B cell (primary cell): ENCODE results near the gene SIGLEC6. TPM values are rescaled to one million over a fixed set of nuclear protein-coding genes. Genes with fewer than 3 reads are reported as not detected.
A peak's percentile ranks its signal among the peaks of the same experiment; 100 is the strongest.

ENCODE experiments used
- ATAC-seq: fragments of 200-7000 bp; cut with Tn5 transposase; one replicate; pipeline ENCODE4 v1.10.0; 2021; ENCODE audit warnings: low read depth, mild to moderate bottlenecking, moderate number of reproducible peaks, moderate library complexity
- CTCF ChIA-PET: fragments of 350-600 bp; sonication (Branson Sonifier 250); formaldehyde crosslinking; loops from one replicate; lab custom pipeline; 2021; ENCODE audit warnings: antibody characterized with exemption, inconsistent platforms; lab: Charles Lee
- POLR2A ChIA-PET: fragments of 350-600 bp; sonication (Branson Sonifier 250); formaldehyde crosslinking; loops from one replicate; lab custom pipeline; 2021; ENCODE audit warnings: antibody characterized with exemption; lab: Charles Lee
- DNase-seq: peaks from one replicate; pipeline ENCODE4 v3.0.0; 2013
- H2AFZ ChIP-seq: 2 replicates; pipeline ENCODE4 v1.6.1; 2012; ENCODE audit warnings: mild to moderate bottlenecking, low read depth, low read length; ENCODE audit not compliant: insufficient read depth, poor library complexity, severe bottlenecking
- H3K27ac ChIP-seq, 2 donors: 1 replicate in 1 of 2; 2 replicates in 1 of 2; pipeline ENCODE4 v1.5.1; 2012 to 2013; ENCODE audit warnings: low read length in 2 of 2, mild to moderate bottlenecking in 2 of 2, moderate library complexity in 1 of 2
- H3K27me3 ChIP-seq, 4 experiments: fragments of 200-600 bp in 1 of 4; sonication (generic) in 1 of 4; replicated peaks in 1 of 4; 1 replicate in 2 of 4; 2 replicates in 2 of 4; pipeline versions ENCODE4 v1.6.1 to v1.7.0; 2013 to 2016; ENCODE audit warnings: low read length in 3 of 4, mild to moderate bottlenecking in 2 of 4, mixed read lengths in 1 of 4, moderate library complexity in 1 of 4; ENCODE audit not compliant: insufficient read depth in 4 of 4, control insufficient read depth in 3 of 4; ENCODE audit errors: control extremely low read depth in 1 of 4
- H3K36me3 ChIP-seq, 2 experiments: replicated peaks in 1 of 2; 1 replicate in 1 of 2; 2 replicates in 1 of 2; pipeline versions ENCODE4 v1.6.1 to v1.7.1; 2013; ENCODE audit warnings: low read length in 1 of 2; ENCODE audit not compliant: insufficient read depth in 2 of 2, control insufficient read depth in 1 of 2; ENCODE audit errors: control extremely low read depth in 1 of 2, extremely low read depth in 1 of 2
- H3K4me1 ChIP-seq, 2 donors: fragments of 200-600 bp in 1 of 2; sonication (generic) in 1 of 2; 1 replicate in 1 of 2; 2 replicates in 1 of 2; pipeline versions ENCODE4 v1.5.1 to v1.6.1; 2013 to 2017; ENCODE audit warnings: low read length in 2 of 2; ENCODE audit not compliant: control insufficient read depth in 2 of 2, insufficient read depth in 2 of 2
- H3K4me2 ChIP-seq: replicated peaks from 2 replicates; pipeline ENCODE3; 2012; ENCODE audit warnings: mild to moderate bottlenecking, low read depth, low read length; ENCODE audit not compliant: poor library complexity, severe bottlenecking
- H3K4me3 ChIP-seq, 5 experiments: fragments of 200-600 bp in 1 of 5; sonication (generic) in 1 of 5; 1 replicate in 3 of 5; 2 replicates in 2 of 5; pipeline versions ENCODE4 v1.5.1 to v1.7.0; 2011 to 2016; ENCODE audit warnings: low read length in 4 of 5, mild to moderate bottlenecking in 4 of 5, low read depth in 2 of 5, control low read depth in 1 of 5, moderate library complexity in 1 of 5; ENCODE audit not compliant: insufficient read depth in 1 of 5; ENCODE audit errors: control extremely low read depth in 1 of 5, extremely low read depth in 1 of 5
- H3K79me2 ChIP-seq: fragments of 200-600 bp; sonication (generic); one replicate; pipeline ENCODE4 v1.6.0; 2016; ENCODE audit warnings: low read length; ENCODE audit not compliant: control insufficient read depth, insufficient read depth
- H3K9ac ChIP-seq: fragments of 200-600 bp; sonication (generic); 2 replicates; pipeline ENCODE4 v1.6.1; 2017; ENCODE audit warnings: mild to moderate bottlenecking, low read length, moderate library complexity
- H3K9me3 ChIP-seq, 3 donors: one replicate each; pipeline versions ENCODE4 v1.6.1 to v1.7.1; 2013; ENCODE audit warnings: low read length in 2 of 3; ENCODE audit not compliant: control insufficient read depth in 2 of 3, insufficient read depth in 1 of 3; ENCODE audit errors: control extremely low read depth in 1 of 3
- H4K20me1 ChIP-seq: 2 replicates; pipeline ENCODE4 v1.6.0; 2012; ENCODE audit warnings: mild to moderate bottlenecking, low read length; ENCODE audit not compliant: insufficient read depth, control insufficient read depth, poor library complexity, severe bottlenecking
- H3K27ac Mint-ChIP-seq: one replicate; pipeline ENCODE4 v1.8.0; 2021; ENCODE audit warnings: mixed read lengths
- H3K27me3 Mint-ChIP-seq: one replicate; pipeline ENCODE4 v1.8.0; 2021; ENCODE audit warnings: mixed read lengths
- H3K4me1 Mint-ChIP-seq: one replicate; pipeline ENCODE4 v1.8.0; 2021; ENCODE audit warnings: mixed read lengths
- H3K4me3 Mint-ChIP-seq: one replicate; pipeline ENCODE4 v1.8.0; 2021; ENCODE audit warnings: mixed read lengths
- H3K9me3 Mint-ChIP-seq: one replicate; pipeline ENCODE4 v1.8.0; 2022; ENCODE audit warnings: mixed read lengths; ENCODE audit not compliant: insufficient read depth
- CTCF ChIP-seq: fragments of 200-600 bp; IDR thresholded peaks from one replicate; pipeline ENCODE4 v1.8.0; 2022; ENCODE audit warnings: antibody characterized with exemption, mild to moderate bottlenecking
- EZH2 ChIP-seq: IDR thresholded peaks from 2 replicates; pipeline ENCODE4 v1.6.1; 2012; ENCODE audit warnings: borderline replicate concordance, low read depth, mild to moderate bottlenecking, moderate library complexity, low read length; ENCODE audit not compliant: insufficient read depth, poor library complexity, severe bottlenecking
- WGBS: methylation state at CpG from one replicate; pipeline ENCODE4 v1.1.5; 2013; ENCODE audit warnings: missing lambda C conversion rate; ENCODE audit not compliant: insufficient coverage; 5-methylcytosine and 5-hydroxymethylcytosine counted together
- intact Hi-C: fragments of 100-400 bp; cut with micrococcal nuclease; formaldehyde crosslinking; loops from one replicate; pipeline ENCODE4 v1.10.0; 2022
- polyA plus RNA-seq: library from polyadenylated mRNA; depleted of rRNA; stranded (reverse); fragments of >200 nt; gene quantifications from 2 replicates; pipeline ENCODE4 v1.2.3, GENCODE V29; 2012
- total RNA-seq, 2 donors: library from RNA; stranded (reverse); fragments of 120-200 nt in 1 of 2; gene quantifications; 1 replicate in 1 of 2; 2 replicates in 1 of 2; pipeline versions ENCODE4 v1.2.3 to v1.2.4, GENCODE V29; 2013 to 2022

Gene SIGLEC6
- total and polyA plus RNA-seq, 2 donors (not counting 1 experiment from before 2014, with no cell fraction given): 21.2 to 35.4 TPM

- CTCF ChIA-PET: interaction anchor here (0.9 to 8.0 kb wide), 7 partner anchors 16 to 151 kb away, joined by 3 to 41 read pairs (median 4); no protein-coding TSS in a partner anchor
- Histone ChIP-seq H3K4me3 (peak overlapping the region in 4 of 5 experiments; percentile 55 to 87 (median 74)), H3K27ac (peak overlapping the region; percentile 64 to 77), H2AFZ (no peak overlapping the region), H3K9ac (peak overlapping the region; percentile 76), H4K20me1 (no peaks in the 10 kb centered on the region), H3K4me2 (peak overlapping the region; percentile 79), H3K36me3 (no peaks in the 10 kb centered on the region), H3K27me3 (no peaks in the 10 kb centered on the region), H3K4me1 (peaks cover 67 to 92% of the 10 kb centered on the region in 2 donors), H3K9me3 (peaks cover 0 to 4% (median 0%) of the 10 kb centered on the region in 3 donors), H3K79me2 (peaks cover 42% of the 10 kb centered on the region)
- H3K27me3 Mint-ChIP-seq: no peaks in the 10 kb centered on the region
- ATAC-seq: no peak
- TF ChIP-seq EZH2 (no peak), CTCF (no peak)
- no peaks in the 10 kb centered on the region for H3K9me3 Mint-ChIP-seq
- intact Hi-C loops: no loop called here
- POLR2A ChIA-PET: no interaction called here
- H3K4me3 Mint-ChIP-seq: peak overlapping the region; percentile 95
- 75% methylated on average over 2 of the region's 4 CpGs for WGBS
- peak overlapping the region; percentile 97 for H3K27ac Mint-ChIP-seq
- peaks cover 92% of the 10 kb centered on the region for H3K4me1 Mint-ChIP-seq
- no peak for DNase-seq
Measured at GRCh38 chr19:51548891-51549305, 17.4 kb upstream of the SIGLEC6 start.

- peaks cover 61 to 87% of the 10 kb centered on the region in 2 donors for H3K4me1 ChIP-seq
- H3K27me3 ChIP-seq: no peaks in the 10 kb centered on the region
- H3K4me1 Mint-ChIP-seq: peaks cover 90% of the 10 kb centered on the region
- intact Hi-C loops: no loop called here
- H4K20me1 ChIP-seq: no peaks in the 10 kb centered on the region
- peak overlapping the region; percentile 64 to 77 for H3K27ac ChIP-seq
- WGBS: 67% methylated on average over 2 of the region's 5 CpGs
- no peak overlapping the region for H2AFZ ChIP-seq
- H3K9ac ChIP-seq: peak overlapping the region; percentile 76
- peak overlapping the region in 2 of 5 experiments; percentile 26 to 47 for H3K4me3 ChIP-seq
- H3K27ac Mint-ChIP-seq: peak overlapping the region; percentile 97
- no peaks in the 10 kb centered on the region for H3K36me3 ChIP-seq
- CTCF ChIA-PET: interaction anchor here (0.6 to 8.0 kb wide), 14 partner anchors 9 to 151 kb away, joined by 3 to 41 read pairs (median 4); partner anchors contain the start of genes SIGLEC6 and ZNF175
- TF ChIP-seq CTCF (no peak), EZH2 (no peak)
- no peaks in the 10 kb centered on the region for H3K9me3 Mint-ChIP-seq
- peaks cover 37% of the 10 kb centered on the region for H3K79me2 ChIP-seq
- peak overlapping the region; percentile 79 for H3K4me2 ChIP-seq
- H3K4me3 Mint-ChIP-seq: peak overlapping the region; percentile 83
- H3K9me3 ChIP-seq: peaks cover 0 to 4% (median 0%) of the 10 kb centered on the region in 3 donors
- H3K27me3 Mint-ChIP-seq: no peaks in the 10 kb centered on the region
- ATAC-seq: no peak
- no peak for DNase-seq
- POLR2A ChIA-PET: interaction anchor here (0.6 kb wide), 1 partner anchor 20 kb away, joined by 7 read pairs; no protein-coding TSS in a partner anchor
Measured at GRCh38 chr19:51548213-51548651, 16.8 kb upstream of the SIGLEC6 start.
